Skeletal muscle cell (primary cell): ENCODE results near the gene PDLIM4.

Experiments used
- DNase-seq: peaks from one replicate; pipeline ENCODE4 v3.0.0-alpha.2; 2010; ENCODE audit warnings: low read depth
- H3K4me3 ChIP-seq: 2 replicates; pipeline ENCODE4 v1.5.1; 2011; ENCODE audit warnings: low read depth, mild to moderate bottlenecking, control low read depth, low read length, moderate library complexity

PDLIM4 gene

DNA sequence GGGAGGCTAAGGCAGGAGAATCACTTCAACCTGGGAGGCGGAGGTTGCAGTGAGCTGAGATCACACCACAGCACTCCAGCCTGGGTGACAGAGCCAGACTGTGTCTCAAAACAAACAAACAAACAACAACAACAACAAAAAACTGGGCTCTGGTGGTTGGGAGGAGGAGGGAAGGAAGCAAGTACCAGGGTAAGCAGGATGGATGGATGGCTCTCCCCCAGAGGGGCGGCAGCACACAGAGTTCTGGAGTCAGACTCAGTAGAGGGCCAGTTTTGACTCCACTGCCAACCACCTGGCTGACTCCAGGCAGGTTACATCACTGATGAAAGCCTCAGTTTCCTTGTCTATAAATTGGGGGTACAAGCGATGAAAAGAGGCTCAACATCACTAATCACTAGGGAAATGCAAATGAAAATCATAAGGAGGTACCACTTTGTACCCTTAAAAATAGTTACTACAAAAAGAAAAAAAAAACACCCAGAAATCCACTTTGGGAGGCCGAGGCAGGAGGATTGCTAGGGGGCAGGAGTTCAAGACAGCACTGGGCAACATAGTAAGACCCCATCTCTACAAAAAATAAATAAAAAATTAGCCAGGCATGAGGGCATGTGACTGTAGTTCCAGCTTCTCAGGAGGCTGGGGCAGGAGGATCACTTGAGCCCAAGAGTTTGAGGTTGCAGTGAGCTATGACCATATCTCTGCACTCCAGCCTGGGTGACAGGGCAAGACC, 39.9 kb downstream of the PDLIM4 start:
- no peak for DNase-seq

DNA sequence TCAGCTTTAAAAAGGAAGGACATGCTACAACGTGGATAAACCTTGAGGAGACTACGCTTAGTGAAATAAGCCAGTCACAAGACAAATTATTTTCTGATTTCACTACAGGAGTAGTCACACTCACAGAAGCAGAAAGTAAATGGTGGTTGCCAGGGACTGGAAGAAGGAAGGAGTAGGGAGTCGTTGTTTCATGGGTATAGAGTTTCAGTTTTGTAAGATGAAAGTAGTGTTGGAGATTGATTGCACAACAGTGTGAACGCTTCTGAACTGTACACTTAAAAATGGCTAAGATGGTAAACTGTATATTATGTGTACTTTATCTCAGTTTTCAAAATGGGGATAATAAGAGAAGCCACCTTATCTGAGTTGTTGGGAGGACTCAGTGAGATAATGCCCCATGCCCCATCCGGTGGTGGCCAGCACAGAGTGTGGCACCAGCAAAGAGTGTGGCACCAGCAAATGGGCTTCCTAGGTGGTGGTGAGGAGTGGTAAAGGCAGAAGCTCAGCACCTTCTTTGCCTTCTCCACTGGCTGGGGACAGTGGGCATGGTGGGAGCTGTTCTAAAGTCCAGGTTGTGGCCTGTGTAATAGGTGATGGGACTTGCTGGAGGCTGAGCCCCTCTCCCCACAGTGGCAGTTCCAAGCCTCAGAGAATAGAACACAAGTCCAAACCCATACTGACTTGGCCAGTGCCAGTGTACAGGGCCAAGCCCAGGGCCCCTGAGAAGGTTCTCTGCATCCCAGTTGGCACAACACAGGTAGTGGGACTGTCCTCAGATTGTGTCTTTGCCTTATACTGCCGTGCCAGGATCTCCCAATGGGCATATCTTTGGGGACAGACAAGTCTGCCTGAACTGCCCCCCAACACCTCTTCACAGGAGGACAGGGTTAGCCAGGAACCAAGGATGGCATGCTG, 41.1 kb downstream of the PDLIM4 start:
- no peak overlapping the region for H3K4me3 ChIP-seq
- DNase-seq: no peak

More for the DNA sequence above, 39.9 kb downstream of the PDLIM4 start:
- no peak overlapping the region for H3K4me3 ChIP-seq

DNA sequence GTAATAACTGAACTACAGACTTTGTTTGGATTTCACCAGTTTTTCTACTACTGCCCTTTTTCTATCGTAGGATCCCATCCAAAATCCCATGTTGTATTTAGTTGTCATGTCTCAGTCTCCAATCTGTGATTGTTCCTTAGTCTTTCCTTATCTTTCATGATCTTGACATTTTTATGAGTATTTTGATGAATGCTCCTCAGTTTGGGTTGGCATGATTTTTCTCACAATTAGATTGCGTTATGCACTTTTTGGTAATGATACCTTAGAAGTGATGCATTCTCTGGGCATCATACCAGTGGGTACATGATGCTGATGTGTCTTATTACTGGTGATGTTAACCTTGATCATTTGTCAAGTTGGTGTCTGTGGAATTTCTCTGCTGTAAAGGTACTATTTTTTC, 42.4 kb downstream of the PDLIM4 start:
- H3K4me3 ChIP-seq: no peak overlapping the region
- DNase-seq: no peak

DNA sequence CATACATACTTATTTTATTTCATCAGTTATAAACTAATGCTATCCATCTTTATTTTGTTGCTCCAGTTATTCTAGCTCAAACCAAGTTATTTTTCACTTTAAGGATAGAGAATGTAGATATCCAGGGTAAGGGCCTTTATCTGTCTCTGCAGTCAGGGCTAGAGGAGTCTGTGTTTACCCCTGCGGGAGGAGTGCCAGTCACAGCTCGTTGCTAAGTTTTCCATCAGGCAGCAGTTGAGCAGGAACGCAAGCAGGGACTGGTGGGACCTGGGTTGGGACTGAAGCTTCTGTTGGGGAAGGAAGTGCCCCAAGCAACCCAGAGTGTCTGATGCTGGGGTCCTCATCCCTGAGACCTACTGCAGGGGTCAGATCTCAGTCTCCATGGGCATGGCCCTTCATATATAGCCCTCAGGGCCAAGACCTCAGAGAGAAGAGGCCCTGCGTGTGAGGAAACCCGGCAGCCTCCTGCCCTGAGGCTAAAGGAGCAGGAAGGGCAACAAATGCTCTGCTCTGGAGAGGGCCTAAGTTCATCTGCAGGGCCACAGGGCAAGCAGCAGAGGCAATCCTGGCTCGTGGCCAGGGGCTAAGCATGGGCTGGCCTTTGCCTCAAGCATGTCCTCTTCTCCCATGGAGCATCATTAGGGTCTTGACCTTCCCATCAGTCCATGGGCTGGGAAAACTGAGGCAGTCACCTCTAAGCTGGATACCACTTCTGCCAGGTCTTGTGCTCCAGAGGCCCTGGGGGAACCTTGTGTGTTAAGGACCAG, 43.3 kb downstream of the PDLIM4 start:
- H3K4me3 ChIP-seq: no peak overlapping the region
- no peak for DNase-seq

DNA sequence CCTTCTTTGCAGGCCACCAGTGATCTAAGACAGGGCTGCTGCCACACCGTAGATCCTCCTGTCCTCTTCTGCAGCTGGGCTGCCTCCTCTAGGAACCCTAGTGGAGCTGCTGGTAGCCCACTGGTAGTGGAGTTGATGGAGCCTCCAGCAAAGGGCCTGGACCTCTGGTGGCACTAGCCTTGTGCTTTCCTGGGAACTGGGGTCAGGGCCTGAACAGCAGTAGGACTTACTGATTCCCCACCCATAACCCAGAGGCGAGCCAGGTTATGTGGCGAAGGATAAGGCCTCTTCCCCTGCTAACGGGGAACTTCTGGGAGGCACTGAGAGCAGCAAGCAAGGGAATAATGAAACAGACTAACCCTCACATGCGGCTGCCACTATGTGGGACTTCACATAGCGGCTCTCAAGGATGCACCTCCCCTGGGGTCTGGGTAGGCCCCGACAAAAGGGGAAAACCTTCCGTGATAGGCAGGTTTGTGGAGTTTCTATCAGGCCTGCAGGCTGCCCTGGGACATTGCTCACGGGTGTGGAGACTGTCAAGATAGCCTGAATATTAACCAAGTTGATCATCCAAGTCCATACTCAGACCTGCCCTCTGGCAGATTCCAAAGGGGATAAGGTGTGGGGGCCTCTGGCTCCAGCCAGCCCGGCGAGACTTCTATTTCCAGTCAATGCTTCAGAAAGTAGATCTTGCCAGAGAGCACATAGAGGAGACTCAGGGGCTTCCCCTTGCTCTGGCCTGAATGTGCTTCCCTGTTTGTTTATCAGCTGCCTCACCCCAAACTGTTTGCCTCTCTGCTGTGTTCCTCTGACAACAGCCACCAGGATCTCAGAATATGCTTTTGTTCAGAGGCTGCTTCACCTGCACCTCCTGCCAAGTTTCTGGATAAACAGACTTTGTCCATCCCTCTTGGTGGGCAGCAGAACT, 44.1 kb downstream of the PDLIM4 start:
- no peak overlapping the region for H3K4me3 ChIP-seq
- no peak for DNase-seq

DNA sequence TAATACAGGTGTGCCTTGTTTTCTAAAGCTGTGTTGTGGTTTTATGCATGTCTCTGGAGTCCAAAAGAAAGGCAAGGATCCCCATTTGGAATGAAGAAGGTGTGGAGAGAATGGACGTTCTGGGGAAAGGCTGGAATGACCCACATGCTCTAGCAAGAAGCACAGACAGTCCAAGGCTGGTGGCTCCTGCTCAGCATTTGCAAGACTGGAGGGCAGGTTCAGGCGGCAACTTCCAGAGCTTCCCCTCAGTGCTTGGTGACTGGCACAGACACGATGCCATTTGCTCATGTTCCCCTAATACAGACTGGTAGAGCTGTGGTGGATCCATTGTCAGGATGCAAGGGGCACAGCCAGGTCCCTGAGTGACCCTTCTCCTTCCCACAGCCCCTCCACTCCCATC, 44.9 kb downstream of the PDLIM4 start:
- no peak for DNase-seq
- no peak overlapping the region for H3K4me3 ChIP-seq

DNA sequence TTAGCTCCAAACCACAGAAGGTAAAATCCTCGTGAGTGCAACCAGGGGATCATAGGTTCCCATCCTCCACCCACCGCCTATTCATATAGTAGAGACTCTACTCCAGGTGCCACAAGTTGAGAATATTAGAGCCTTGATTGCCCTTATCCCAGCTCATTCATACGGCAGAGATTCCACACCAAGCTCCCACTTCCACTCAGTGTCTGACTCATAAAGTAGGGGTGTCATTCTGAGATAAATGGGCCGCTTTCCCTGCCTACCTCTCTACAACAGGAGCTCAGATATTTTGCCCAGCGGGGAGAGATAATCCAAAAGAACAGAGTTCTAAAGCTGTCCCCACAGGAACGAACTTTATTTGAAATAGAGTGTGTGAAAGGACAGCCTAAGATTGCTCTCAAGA, 46.1 kb downstream of the PDLIM4 start:
- DNase-seq: no peak
- no peak overlapping the region for H3K4me3 ChIP-seq

DNA sequence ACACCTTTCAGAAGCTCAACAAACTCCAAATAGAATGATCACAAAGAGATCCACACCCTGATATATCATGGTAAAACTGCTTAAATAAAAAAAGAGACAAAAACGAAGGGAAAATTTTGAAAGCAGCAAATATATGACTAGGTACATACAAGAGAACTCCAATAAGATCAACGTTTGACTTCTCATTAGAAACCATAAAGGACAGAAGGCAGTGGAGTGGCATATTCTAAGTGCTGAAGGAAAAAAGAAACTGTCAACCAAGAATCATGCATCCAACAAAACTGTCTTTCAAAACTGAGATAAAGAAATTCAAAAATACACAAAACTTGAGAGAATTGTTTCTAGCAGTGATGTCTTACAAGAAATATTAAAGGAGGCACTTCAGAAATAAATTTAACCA, 47.9 kb downstream of the PDLIM4 start:
- DNase-seq: no peak
- H3K4me3 ChIP-seq: no peak overlapping the region

DNA sequence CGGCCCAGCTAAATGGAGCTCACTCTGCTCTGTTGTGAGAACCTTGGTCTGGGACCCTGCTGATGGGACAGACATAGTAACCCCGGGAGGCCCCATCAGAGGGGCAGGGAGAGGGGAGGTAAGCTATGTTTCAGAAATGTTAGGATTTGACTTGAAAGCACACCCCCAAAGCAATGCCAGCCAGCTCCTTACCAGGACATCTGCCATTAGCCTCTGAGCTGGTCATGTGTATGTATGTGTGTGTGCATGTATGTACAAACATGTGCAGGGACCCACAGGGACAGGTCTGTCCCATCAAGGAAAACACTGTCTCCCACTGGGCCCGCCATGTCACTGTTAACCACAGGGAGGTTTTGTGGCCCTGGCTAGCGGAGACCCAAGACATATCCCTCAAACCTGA, 51.2 kb downstream of the PDLIM4 start:
- DNase-seq: no peak
- no peak overlapping the region for H3K4me3 ChIP-seq

DNA sequence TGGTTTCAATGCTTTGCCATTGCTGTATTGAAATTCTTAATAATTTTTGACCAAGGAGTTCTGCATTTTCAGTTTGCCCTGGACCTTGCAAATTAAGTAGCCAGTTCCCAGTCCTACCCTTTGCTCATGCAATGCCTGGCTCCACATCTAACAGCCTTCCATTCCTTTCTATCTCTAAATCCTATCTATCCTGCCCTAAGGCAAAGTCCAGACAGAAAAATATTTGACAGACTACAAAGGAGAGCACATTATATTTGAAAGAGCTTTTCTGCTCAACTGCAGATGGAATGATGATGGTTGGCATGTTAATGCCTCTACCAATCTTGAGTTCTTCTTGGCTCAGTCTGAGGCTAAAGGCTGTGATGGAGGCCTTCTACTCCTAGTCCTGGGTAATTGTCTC, 52.2 kb downstream of the PDLIM4 start:
- no peak for DNase-seq
- no peak overlapping the region for H3K4me3 ChIP-seq

DNA sequence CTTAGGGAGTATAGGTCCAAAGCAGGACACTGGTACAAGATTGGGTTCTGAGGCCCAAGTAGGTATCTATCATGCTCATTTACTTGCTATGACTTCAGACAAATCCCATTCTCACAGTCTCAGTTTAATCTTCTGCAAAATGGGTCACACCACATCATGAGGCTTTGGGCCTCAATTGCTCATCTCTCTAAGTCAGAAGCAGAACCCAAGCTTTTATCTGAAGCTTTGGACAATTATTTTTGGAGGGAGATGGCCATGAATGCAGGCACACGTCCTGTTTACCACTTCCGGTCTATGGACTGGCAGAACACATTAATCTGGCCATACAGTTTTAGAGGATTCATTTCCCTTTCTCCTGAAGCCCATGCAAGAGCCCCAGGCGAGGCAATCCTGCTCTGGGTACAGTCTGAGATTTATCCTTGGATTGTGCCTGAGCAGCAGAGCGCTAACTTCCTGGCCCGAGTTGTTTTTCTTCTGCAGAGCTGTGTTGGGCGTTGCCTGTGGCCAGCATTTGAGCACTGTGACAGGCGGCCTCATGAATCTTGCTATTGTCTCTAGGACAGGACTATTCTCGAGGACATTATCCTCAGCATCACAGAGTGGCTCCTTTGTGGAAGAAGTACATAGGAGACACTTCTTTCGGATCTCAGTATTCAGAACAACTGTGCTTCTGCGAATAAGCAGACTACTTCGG, 52.8 kb downstream of the PDLIM4 start:
- no peak for DNase-seq
- H3K4me3 ChIP-seq: no peak overlapping the region

DNA sequence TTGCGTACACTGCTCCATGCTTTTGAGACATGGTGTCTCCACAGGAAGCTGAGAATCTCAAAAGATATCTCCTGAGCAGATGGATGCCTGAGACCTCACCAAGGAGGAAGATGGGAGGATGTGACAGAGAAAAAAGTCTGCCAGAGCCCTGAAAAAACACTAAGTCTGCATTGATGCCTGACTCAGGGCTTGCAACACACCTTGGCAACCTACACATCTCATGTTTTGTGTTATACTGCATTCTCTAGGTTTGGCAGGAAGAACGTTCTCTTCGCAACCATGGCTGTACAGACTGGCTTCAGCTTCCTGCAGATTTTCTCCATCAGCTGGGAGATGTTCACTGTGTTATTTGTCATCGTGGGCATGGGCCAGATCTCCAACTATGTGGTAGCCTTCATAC, 55.9 kb downstream of the PDLIM4 start:
- peak; percentile 60 for DNase-seq
- H3K4me3 ChIP-seq: no peak overlapping the region

DNA sequence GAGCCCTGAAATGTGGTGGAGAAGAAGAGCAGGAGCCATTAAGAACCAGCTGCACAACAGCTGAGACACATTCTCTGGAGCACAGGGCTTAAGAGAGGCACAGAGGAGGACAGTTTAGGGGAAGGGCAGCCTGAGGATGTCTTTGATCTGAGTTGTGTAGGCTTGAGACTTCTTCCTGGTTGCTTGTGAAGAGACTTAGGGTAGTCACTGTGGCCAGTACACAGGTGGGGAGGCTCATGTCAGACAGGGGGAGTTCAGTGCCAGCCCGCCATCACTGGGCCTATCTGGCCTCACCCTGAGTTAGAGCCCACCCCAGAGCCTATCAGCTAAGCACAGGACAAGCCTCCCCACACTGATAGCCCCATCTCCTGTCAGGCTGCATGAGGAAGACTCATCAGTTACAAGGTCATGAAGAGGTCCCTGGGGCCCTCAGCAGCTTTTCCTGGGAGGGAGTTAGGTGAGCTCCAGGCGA, 56.5 kb downstream of the PDLIM4 start:
- H3K4me3 ChIP-seq: no peak overlapping the region
- DNase-seq: no peak

DNA sequence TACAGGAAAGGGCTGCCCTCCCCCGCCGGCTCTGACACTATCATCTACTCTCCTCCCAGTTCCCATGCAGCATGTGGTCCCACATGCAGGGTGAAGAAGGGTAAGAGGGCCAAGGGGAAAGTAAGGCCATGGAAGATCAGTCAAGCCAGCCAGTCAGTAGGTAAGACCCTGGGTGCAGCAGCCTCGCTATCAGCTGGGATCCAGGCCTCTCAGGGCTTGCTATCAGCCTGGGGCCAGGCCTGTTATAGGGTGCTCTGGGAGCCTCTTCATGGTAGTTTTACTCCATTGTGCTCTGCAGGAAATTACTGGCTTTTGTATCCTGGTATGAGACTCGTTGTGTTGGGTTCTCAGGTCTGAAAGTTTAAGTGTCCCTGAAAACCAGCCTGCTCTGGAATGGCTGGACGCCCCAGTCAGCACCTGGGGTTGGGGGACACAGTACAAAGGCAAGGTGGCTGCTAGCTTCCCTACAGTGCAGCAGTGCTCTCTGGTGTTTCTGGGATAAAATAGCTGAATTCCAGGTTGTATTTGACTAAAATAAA, 58.1 kb downstream of the PDLIM4 start:
- DNase-seq: no peak
- no peak overlapping the region for H3K4me3 ChIP-seq

DNA sequence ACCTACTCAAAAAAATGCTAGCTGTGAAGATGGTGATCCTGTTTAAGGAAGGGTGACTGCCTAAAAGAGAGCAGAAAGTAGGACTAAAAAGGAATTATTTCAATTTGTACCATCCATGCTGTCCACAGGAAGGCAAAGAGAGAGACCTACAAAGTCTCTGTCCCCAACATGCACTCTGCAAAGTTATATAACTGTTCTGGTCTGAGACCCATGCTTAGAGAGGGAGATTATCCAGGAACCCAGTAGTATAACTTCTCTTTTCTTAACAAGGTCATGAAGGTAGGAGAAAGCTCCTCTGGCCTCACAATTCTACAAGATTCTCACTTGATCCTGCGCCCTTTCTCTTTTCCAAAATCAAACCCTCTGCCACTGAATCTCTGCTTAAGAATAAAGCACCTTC, 62.5 kb downstream of the PDLIM4 start:
- H3K4me3 ChIP-seq: no peak overlapping the region
- DNase-seq: no peak

DNA sequence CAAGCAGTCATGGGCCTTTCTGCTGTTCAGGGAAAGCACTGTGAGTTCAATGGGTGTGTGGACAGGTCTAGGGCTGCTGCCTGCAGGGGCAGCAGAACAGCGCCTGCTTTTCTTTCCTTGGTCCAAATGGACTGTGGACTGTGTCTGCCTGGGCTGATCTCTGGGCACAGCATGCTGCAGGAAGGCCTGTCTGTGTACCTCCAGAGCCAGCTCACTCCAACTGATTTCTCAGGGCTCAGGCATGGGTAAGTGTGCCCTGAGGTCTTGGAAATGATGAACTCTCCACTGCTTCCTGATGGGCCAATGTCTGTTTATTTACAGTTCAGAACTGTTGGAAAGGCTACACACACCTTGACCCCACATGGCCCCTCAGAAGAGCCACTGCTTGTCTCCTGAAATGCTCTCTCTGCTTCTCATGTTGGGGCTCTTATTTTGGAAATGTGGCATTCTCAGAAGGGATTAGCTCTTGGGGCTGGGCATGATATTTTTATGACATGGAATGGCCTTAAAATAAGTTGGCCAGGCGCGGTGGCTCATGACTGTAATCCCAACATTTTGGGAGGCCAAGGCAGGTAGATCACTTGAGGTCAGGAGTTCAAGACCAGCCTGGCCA, 63.7 kb downstream of the PDLIM4 start:
- no peak for DNase-seq
- H3K4me3 ChIP-seq: no peak overlapping the region

DNA sequence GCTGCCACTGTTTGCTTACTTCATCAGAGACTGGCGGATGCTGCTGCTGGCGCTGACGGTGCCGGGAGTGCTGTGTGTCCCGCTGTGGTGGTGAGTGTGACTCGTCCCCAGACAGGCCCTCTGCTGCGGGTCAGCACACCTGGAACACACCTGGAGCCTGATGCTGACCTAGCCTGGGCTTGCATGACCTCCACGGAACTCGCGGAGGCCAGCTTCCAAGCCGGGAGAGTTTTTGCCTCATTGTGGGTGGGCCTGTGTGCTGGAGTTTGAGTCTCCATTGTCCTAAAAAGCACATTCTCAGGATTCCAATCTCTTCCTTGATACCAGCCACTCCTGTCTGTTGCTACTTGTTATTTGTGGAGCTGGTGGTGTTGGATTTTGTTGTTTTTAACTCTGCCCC, 64.8 kb downstream of the PDLIM4 start:
- H3K4me3 ChIP-seq: no peak overlapping the region
- no peak for DNase-seq
